HG02798 (cell line): ENCODE data around the gene ARHGAP10.
"Not testable (repeated sequence)": the region's sequence is repeated elsewhere in the genome, so short reads cannot be mapped to it uniquely, and the experiment has no call there.

ENCODE experiments used
- ATAC-seq: cut with Tn5 transposase; IDR thresholded peaks from one replicate; pipeline ENCODE4 v1.9.1; 2021; ENCODE audit warnings: mild to moderate bottlenecking; ENCODE audit not compliant: unreplicated experiment, poor library complexity

ARHGAP10 gene

GRCh38 chr4:147790412-147790811 lies 58.5 kb downstream of the ARHGAP10 start:
- no peak for ATAC-seq

GRCh38 chr4:147791341-147791740 lies 59.5 kb downstream of the ARHGAP10 start:
- no peak for ATAC-seq

- no peak for ATAC-seq
Measured at GRCh38 chr4:147791865-147792264, 60.0 kb downstream of the ARHGAP10 start.

GRCh38 chr4:147793569-147794313 lies 61.9 kb downstream of the ARHGAP10 start:
- peak; percentile 40 for ATAC-seq

GRCh38 chr4:147794314-147794680 lies 62.4 kb downstream of the ARHGAP10 start:
- ATAC-seq = peak; percentile 19

GRCh38 chr4:147794787-147795413 lies 63.0 kb downstream of the ARHGAP10 start:
- ATAC-seq = peak; percentile 78

GRCh38 chr4:147799057-147799456 lies 67.2 kb downstream of the ARHGAP10 start:
- not testable (repeated sequence) for ATAC-seq

GRCh38 chr4:147799986-147800555 lies 68.2 kb downstream of the ARHGAP10 start:
- ATAC-seq = peak; percentile 97

- no peak for ATAC-seq
Measured at GRCh38 chr4:147801820-147802219, 69.9 kb downstream of the ARHGAP10 start.

- ATAC-seq = no peak
Measured at GRCh38 chr4:147802346-147802745, 70.5 kb downstream of the ARHGAP10 start.

GRCh38 chr4:147805946-147806345 lies 74.1 kb downstream of the ARHGAP10 start:
- ATAC-seq = no peak

GRCh38 chr4:147808447-147808846 lies 76.6 kb downstream of the ARHGAP10 start:
- ATAC-seq = no peak

GRCh38 chr4:147809211-147809610 lies 77.3 kb downstream of the ARHGAP10 start:
- ATAC-seq = no peak

GRCh38 chr4:147811878-147812277 lies 80.0 kb downstream of the ARHGAP10 start:
- no peak for ATAC-seq

GRCh38 chr4:147813109-147813773 lies 81.4 kb downstream of the ARHGAP10 start:
- ATAC-seq = no peak

- ATAC-seq = no peak
Measured at GRCh38 chr4:147813973-147814372, 82.1 kb downstream of the ARHGAP10 start.

GRCh38 chr4:147814376-147814775 lies 82.5 kb downstream of the ARHGAP10 start:
- ATAC-seq = no peak

- no peak for ATAC-seq
Measured at GRCh38 chr4:147815741-147816140, 83.9 kb downstream of the ARHGAP10 start.

- no peak for ATAC-seq
Measured at GRCh38 chr4:147816382-147817254, 84.7 kb downstream of the ARHGAP10 start.

GRCh38 chr4:147820975-147821374 lies 89.1 kb downstream of the ARHGAP10 start:
- ATAC-seq = no peak
